CD4-positive, alpha-beta T cell treated with Interleukin-6 for 4 hours (primary cell): ENCODE data around the gene NFE2L1.
"Not testable (repeated sequence)": the region's sequence is repeated elsewhere in the genome, so short reads cannot be mapped to it uniquely, and the experiment has no call there.

Experiments
- DNase-seq: peaks from one replicate; pipeline ENCODE4 v3.0.0-alpha.2; 2020; ENCODE audit warnings: mixed read lengths

Gene NFE2L1

DNA sequence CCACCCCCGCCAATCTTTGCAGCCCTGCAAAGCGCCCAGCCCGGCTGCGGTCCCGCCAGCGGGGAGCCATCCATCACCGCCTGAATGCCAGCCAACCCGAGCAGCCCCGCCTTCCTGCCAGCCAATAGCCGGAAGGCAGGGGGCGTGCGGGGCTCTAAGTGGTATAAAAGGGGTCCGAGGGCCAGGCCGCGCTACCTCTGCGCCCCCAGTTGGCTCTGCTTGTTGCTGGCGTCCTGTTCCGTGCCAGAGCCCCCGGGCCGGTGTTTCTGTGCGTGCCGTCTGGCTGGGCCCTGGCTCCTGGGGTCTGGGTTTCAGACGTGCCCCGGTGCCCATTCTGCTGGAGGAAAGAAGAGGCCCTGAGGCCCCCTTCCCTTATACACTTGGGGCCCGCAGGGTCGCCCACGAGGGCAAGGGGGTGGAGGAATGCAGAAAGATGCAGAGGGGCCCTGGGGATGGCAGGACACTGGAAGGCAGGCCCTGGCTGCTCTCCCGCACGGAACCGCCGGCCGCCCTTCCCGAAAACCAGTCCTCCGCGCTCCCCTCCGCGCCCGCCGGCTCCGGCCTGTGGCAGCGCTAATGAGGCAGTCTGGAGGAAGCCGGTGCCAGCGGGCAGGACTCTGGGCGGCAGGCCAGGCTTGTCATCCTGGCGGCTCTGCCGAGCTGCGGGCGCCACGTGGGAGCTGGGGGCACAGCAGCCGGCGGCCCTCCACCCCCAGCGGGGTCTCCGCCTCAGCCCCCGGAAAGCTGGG is 24.6 kb upstream of the NFE2L1 start:
- DNase-seq: peak; percentile 54

DNA sequence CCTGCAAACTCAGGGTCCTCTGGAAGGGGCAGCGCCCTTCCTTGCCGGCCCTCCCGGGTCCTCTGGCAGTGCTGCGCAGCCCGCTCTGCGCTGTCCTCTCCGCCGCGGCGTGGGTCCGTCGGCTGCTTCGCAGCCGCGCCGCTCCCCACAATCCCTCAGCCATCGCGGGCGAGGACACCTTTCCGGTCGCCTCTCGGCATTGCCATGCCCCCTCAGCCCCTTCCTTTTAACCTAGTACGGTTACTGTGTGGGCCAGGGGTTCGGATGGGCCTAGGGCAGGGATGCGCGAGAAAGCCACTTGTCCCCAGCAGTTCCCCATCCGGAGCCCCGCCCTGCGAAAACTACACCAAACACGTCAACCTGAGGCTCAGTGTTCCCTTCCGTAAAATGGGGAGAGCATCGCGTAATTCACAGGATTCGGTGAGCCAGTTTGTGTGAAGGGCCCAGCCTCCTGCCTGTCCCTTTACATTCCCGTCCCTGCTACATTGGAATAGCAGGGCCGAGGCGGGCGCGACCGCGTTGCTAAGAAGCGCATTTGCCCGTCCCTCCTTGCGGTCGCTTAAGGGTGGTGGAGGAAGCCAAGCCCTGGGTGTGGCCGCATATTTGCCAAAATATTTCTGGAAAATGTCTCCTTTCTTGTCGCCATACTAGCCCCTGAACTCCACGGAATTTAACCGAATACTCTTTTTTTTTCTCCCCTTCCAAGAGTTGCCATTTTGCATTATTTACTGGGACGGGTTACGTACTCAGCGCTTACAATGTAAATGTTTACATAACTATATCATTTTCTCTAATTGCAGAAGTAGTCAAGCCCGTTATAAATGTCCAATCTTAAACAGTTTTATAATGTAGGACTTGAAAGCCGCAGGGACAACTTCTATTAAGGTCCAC is 23.8 kb upstream of the NFE2L1 start:
- DNase-seq: peak; percentile 46

DNA sequence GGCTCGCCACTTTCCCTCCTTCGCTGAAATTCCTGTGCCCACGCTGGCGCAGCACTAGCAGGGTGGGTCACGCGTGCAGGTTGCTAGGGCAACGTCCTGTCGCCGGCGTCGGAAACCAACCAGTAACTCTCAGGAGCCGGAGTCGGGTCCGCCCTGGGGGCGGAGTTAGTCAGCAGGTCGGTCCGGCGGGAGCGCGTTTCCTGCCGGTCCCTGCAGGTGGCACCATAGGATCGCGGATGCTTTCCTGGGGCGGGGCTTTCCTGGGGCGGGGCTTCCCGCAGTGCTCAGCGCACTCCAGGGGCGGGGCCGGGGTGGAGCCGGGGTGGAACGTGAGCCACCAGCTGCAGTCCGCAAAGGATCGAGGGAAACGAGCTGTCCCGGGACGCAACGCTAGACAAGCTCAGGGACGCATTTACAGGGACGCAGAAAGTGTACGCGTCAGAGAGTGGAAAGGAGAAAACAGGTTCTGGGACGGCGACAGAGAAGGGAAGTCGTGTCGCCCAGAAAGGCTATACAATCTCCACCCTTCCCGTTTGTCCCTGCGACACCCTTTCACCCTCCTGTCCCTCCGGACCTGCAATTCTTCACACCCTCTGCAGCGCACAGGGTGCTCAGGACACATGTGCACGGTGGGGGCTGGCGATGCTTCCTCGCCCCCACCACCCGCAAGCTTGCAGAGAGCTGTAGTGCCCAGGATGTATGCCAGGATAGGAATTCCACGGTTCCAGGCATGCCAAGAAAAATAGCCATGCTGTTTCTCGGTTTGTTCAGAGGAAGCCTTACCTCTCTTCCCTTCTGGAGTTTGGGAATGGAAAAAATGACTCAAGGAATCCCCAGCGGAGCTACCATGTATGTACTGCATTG is 22.9 kb upstream of the NFE2L1 start:
- DNase-seq: peak; percentile 99

DNA sequence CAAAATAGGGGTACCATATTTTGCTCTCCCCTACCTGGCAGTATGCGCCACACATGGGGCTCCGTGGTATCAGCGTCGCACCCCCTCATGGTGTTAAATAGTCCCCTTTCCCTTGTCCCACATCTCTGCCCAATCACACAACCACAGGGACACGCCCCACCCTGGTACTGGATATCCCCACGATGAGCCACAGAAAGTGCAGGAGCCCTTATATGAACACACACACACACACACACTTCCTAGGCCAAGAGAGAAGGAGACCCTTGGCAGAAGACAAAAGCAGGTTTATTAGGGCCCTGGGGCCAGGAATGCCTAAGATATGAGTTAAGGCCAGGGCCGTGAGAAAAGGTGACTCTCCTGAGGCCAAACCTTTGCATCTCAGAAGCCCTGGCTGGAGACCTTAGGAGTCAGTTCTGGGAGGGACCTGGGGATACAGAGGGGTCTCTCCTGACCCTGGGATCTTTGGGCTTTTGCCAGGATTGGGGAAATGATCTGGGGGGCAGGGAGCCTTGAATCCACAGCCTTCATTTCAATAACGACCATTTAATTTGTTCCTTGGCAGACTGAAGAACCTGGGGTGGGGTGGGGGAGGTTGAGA is 22.2 kb upstream of the NFE2L1 start:
- no peak for DNase-seq

DNA sequence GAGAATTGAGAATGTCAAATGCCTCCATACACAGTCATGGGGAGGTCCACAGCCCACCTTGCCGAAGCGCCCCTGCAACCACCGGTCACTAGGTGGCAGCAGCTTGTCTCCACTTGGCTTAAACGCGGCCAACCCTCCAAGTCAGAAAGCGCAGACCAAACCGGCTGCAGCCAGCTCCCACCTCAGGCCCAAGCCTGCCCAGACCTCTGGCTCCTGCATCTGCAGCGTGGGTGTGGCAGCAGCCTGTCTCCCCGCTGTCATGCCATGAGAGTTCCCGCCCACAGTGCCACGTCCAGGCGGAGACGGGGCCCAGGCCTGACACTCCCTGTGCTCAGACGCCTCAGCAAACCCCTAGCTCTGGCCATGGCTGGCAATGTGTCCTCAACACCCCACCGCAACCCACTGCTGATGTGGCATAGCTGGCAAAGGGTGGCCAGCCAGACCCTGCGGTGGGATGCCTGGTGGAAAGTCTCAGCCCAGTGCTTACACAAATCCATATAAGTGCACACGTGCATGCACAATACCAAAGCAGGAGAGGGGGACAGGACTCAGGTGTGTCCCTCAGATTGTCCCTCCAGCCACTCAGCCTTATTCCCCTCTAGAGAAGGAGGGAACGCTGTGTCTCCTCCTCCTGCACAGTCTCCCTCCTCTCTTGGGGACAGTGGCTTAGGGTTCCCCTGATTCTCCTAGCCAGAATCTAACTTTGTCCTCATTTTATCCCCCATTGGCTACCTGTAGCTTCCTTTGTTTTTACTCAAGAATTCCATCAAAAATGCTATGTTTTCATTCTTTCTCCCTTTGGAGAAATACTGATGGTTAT is 21.4 kb upstream of the NFE2L1 start:
- DNase-seq: peak; percentile 75

DNA sequence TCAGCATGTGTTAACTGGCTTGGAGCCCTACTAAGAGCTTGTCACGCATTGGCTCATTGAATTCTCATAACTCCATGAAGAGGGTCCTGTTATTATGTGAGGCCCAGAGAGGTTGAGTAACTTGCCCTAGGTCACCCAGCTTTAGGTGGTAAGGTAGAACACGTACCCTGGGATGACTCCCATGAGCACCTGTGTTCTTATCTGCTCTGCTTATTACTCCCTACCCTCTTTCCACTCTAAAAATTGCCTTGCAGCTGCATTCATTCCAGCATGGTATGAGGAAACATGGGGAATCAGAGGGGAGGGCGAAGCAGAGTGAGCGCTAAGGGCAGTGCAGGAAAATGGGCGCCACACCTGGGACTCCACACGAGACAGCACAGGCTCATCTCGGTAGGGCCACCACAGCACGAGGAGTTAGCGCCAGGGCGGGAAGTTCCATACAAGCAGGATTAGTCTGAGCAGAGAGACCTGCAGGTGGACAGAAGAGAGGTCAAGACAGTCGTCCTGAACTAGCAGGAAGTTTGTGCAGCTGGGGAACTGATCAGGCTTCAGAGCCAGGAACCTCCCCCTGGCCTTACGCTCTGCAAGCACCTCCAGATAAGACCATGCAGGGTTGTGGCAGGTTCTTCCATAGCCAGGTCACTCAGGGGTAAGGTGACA is 20.7 kb upstream of the NFE2L1 start:
- no peak for DNase-seq

DNA sequence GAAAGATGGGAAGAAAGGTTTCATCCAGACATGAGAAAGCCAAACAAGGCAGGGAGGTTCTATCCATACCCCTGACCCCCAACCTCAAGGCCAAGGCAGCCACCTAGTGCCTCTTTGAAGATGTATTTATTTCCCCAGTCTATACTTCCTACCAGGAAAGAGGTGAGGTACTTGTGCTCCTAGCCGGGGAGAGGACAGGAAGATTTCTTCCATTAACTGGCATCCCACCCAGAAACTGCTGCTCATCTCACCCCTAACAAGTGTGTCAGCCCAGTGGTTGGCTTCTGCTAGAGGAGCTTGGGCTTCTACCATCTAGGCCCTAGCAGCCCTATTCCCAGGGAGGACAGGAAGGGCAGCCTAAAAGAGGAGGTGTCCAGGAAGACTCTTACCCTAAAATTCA is 19.4 kb upstream of the NFE2L1 start:
- no peak for DNase-seq

DNA sequence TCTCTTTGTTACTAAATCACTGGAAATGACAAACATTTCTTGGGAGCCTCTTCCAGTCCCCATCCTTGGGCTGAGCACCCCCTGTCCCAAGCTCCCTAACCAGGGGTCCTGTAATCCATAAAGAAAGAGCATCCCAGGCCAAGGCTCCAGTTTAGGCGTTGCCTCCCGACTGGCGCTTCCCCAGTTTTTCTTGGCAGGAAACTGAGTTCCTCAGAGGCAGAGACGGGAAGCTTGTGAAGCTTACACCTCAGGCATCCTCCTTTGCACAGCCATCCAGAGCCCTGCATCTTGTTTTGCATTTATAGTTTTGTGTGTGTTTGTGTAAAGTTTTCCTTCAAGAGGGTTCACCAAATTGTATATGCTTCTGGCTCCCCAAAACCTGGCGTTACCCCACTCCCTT is 17.6 kb upstream of the NFE2L1 start:
- no peak for DNase-seq

DNA sequence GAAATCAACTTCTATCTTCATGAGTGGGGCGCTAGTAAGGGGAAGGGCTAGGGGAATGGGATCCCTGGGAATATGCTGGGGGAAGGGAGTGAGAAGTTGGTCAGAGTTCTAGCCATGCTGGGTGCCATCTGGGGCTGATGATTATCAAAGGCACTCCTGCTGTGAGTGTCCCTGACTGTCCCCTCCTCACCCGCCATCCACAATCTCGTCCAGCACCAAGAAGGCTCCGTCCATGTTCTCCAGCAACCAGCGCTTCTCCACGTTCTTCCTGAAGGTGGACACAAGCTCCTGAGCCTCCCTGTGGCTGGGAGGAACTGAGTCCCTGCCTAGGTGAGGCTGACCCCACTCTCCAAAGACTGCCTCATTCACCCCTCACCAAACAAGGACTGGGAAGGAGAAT is 16.2 kb upstream of the NFE2L1 start:
- no peak for DNase-seq

DNA sequence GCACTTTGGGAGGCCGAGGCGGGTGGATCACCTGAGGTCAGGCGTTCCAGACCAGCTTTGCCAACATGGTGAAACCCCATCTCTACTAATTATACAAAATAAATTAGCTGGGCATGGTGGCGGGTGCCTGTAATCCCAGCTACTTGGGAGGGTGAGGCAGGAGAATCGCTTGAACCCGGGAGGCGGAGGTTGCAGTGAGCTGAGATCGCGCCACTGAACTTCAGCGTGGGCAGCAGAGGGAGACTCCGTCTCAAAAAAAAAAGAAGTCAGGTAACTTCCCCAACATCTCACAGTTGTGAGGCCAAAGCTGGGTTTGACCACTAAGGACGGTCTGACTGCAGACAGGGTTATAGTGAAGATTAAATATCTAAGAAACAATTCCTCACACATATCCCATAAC is 13.4 kb upstream of the NFE2L1 start:
- not testable (repeated sequence) for DNase-seq

DNA sequence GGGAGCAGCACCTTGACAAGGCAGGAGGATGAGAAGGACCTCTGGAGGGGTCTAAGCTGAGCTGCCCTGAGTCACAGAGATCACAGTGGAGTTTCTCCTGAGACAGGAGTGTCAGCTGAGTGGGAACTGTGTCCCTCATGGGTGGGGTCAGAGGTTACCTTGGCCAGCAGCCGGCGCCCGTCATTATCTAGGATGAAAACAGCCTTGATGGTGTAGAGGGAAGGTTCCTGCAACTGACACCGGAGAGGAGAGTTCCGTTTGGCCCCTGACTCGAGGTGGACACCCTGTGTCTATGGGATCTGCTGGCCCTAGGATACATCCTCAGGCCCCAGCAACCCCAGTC is 11.5 kb upstream of the NFE2L1 start:
- DNase-seq: no peak

DNA sequence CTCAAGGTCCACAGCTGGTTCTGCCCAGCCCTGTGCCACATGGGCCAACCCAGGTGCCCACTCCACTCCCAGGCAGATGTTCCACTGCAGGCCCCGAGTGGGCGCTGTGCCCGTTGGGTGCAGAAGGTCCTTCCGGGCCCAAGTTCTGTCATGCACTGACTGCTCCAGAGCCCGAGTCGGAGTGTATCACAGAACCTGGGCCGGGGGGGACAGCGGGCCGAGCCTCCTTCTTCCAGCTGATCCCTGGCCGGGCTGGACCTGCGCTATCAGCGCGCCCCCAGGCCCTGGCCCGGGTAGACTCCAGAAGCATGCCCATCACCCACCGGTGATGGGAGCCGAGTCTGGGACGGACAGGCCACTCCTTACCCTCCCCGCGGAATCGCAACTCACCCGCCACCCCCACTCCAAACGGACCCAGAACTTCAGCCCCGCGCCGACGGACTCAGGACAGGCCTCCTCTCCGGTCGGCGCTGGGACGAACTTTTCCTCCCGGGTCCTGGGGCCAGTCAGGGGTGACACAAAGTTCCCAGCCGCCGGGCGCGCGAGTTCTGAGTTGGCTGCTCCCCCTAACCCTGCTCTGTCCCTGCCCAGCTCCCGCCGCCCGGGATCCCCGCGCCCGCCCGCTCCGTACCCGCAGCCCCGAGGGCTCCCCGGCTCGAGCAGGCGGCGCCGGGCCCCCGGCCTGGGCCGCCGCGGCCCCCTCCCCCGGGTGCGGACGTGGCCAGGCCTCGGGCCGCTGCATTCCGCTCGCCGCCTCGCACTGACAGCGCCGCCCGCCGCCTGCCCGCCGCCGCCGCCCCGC is 10.9 kb upstream of the NFE2L1 start, which contains the start of gene COPZ2:
Gene COPZ2, minus strand, starts transcription at position 762 of the 802 bp plus-strand sequence. Its CDS starts 20 bp downstream, at position 742.
- DNase-seq: peak; percentile 65

DNA sequence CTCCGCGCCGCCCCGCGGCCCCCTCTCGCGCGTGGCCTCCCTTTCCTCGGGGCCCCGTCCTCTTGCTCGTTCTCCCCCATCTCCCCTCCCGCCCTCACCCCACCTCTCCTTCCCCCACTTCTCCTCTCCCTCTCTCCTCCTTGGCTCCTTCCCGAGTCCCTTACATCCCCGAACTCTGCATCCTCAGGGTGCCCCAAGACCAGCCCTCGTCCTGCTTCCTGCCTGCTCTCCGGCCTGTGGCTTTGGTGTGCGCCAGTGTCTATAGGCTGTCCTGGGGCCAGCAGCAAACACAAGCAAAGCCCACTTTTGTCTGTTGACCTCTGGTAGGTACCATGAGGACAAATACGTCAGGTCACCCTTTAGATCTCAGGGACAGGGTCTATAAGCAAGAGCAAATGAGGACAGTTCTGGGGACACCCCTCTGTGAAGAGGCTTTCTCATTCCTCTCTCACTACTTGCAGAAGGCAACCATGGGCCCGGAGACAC is 10.3 kb upstream of the NFE2L1 start:
- no peak for DNase-seq

DNA sequence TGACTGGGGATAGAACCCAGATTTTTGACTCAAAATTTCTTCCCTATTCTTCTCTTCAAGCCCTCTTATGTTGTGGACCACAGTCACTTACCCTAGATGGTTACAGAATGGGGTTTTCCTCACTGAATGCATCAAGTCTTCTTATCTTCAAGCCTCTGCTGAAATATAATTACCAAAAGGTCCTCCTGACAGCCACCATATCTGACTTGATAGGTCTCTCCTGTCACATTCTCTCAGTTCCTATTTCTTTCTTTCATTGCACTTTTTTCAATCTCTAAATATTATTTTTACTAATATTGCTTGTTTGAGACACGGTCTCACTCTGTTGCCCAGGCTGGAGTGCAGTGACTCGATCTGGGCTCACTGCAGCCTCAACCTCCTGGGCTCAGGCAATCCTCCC is 9.5 kb upstream of the NFE2L1 start:
- no peak for DNase-seq

DNA sequence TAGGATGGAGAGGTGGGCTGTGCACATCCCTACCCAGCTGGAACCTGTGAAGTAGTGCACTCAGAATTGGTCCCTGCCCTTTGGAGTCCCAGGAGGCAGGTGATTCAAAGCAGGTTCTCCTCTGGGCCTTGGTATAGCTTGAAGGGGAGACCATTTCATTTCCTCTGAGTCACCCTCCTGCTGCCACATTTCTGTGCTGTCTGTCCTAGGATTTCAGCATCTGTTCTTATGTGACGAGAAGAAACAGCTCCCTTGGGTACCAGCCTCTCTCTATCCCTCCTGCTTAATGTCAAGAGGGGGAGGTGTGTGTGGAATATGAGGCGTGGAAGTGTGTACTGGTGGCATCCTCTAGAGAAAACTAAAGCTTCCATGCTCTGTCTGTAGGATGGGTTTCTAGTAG is 5.0 kb upstream of the NFE2L1 start:
- no peak for DNase-seq

DNA sequence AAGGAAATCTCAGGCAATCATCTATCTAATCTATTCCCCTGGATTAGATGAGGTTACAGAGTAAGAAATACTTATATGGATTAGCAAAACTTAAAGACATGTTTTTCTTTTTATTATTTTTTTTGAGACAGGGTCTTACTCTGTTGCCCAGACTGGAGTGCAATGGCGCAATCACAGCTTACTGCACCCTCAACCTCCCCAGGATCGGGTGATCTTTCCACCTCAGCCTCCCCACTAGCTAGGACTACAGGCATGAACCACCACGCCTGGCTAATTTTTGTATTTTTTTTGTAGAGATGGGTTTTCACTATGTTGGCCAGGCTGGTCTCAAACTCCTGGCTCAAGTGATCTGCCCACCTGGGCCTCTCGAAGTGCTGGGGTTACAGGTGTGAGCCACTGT is 3.3 kb upstream of the NFE2L1 start:
- DNase-seq: no peak

DNA sequence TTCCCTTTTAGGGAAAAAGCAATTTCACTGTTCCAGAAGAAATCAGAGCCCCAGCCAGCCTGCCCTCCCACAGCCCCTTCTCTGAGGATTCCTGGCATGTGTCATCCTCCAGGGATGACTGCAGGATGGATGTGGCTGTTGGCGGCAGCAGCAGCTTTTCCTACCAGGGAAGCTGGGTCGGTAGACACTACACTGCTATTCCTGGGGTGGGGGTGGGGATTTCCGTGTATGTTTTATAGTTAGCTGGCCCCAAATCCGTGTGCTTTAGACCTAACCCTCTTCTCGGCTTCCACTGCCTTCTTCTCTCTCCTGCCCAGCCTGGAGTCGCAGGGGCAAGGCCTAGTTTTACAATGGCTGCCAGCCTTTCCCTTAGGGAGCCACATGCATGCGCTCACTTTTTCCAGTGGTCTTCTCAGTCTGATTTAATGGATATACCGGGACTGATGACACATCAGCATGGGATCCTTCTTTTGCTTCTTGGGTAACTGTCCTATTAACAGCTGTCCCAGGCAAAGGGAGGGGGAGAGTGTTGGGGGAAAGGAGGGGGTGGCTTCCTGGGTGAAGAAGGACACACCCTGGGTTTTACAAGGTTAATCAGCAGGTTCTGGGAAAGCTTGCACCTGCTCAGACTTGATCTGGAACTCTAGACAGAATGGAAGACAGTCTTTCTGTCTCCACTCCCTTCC is 2.7 kb upstream of the NFE2L1 start:
- DNase-seq: no peak

DNA sequence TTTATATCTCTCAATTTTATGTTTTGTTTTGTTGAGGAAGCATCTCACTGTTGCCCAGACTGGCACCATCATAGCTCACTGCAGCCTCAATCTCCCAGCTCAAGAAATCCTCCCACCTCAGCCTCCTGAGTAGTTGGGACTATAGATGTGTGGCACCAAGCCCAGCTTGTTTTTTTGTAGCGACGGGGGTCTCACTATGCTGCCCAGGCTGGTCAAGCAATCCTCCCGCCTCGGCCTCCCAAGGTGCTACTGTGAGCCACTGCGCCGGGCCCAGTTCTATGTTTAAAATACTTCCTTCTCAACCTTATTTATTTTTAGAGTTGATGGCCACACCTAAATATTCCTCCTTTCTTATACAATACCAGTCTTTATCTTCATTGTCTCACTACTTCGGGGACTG is 1.9 kb upstream of the NFE2L1 start:
- DNase-seq: no peak

DNA sequence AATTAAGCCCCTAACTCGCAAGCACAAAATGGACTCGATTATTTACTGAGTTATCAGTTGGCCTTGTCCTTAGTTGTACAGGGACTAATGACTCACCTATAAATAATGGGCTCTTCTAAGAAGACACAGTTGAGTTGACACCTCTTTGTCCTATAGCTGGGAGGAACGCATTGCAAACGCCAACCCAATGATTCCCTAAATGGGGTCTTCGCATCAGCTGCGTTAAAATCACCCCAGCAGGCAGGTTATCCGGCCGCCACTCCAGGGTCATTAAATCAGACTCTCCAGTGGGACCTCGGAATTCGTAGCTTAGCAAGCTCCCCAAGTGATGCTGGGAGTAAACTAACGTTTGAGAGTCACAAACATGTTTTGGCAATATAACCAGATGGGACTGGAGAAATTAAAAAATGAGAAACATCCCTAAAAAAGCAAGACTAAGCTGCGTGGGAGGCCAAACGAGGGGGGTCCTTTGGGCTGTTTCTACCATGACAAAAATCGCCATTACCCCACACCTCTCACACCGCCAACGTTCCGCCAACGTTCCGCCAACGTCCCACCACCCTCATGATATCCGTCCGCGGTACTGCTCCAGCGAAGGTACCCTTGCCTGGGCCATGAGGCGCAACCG is 932 bp upstream of the NFE2L1 start:
- no peak for DNase-seq
